Activated naive CD4-positive, alpha-beta T cell treated with anti-CD3 and anti-CD28 coated beads, Interleukin-2, amount 50 U/mL, for 24 hours (primary cell): ENCODE measurements around the gene TRPM4.
"Not testable (repeated sequence)": the region's sequence is repeated elsewhere in the genome, so short reads cannot be mapped to it uniquely, and the experiment has no call there.

ENCODE experiments used
- H3K27ac Mint-ChIP-seq: one replicate; pipeline ENCODE4 v1.8.0; 2021; ENCODE audit warnings: mild to moderate bottlenecking, mixed read lengths
- H3K27me3 Mint-ChIP-seq: one replicate; pipeline ENCODE4 v1.8.0; 2021; ENCODE audit warnings: mixed read lengths
- H3K36me3 Mint-ChIP-seq: one replicate; pipeline ENCODE4 v1.8.0; 2021; ENCODE audit warnings: mixed read lengths
- H3K4me1 Mint-ChIP-seq: one replicate; pipeline ENCODE4 v1.8.0; 2021; ENCODE audit warnings: mixed read lengths
- H3K4me3 Mint-ChIP-seq: one replicate; pipeline ENCODE4 v1.8.0; 2021; ENCODE audit warnings: mild to moderate bottlenecking, mixed read lengths
- H3K9me3 Mint-ChIP-seq: one replicate; pipeline ENCODE4 v1.8.0; 2021; ENCODE audit warnings: mixed read lengths

TRPM4 gene

DNA sequence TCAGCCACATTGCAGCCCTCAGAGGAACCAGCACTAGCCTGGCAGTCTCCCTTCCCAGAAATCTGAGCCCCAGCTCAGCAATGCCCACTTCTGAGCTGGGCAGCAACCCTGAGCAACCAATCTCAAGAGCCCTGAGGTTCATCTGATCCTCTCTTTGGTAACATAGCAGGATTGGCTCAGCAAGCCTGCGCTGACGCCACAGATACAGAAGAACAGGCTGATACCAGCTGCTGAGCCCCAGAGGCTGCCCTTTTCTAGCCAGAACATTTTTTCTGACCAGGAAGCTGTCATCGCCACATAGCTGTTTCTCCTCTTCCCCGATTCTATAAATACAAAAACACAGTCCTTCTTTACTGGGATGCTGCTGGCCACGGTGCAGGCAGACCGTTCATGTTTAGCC lies 59.8 kb downstream of the TRPM4 start:
- H3K27me3 Mint-ChIP-seq: no peaks in the 10 kb centered on the region
- H3K27ac Mint-ChIP-seq: no peak overlapping the region
- no peaks in the 10 kb centered on the region for H3K4me1 Mint-ChIP-seq
- H3K9me3 Mint-ChIP-seq: no peaks in the 10 kb centered on the region
- no peak overlapping the region for H3K4me3 Mint-ChIP-seq
- H3K36me3 Mint-ChIP-seq: no peaks in the 10 kb centered on the region

DNA sequence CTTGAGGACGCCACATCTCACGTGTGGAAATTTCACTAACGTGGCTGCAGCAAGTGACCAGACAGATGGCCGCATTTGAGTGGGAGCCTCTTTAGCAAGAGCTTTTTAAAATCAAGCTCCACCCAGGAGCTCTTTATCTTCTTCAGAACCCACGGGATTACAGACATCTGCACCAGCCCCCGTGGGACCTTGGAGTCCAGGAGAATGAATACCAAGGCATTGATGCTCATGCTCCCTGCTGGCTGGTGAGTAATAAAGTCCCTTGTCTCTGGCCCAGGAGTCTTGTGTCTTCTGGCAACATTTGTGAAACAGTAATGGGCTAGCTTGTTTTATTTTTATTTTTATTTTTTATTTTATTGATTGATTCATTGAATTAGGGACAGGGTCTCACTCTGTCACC lies 64.4 kb downstream of the TRPM4 start:
- no peak overlapping the region for H3K4me3 Mint-ChIP-seq
- no peaks in the 10 kb centered on the region for H3K9me3 Mint-ChIP-seq
- H3K4me1 Mint-ChIP-seq: peaks cover 7% of the 10 kb centered on the region

DNA sequence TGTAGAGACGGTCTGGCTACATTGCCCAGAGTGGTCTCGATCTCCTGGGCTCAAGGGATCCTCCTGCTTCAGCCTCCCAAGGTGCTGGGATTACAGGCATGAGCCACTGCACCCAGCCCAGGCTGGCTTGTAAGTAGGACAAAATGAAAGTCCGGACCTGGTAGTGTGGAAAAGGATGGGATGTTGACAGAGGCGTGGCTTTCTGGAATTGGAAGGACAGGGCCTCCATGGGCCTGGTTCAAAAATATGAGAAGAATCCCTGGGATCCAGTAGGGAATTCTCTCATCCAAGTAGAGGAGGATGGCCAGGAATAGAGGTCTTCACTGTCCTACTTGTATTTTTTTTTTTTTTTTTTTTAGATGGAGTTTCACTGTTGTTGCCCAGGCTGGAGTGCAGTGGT lies 64.9 kb downstream of the TRPM4 start:
- Mint-ChIP-seq H3K27ac (no peak overlapping the region), H3K36me3 (no peaks in the 10 kb centered on the region), H3K4me1 (peaks cover 7% of the 10 kb centered on the region), H3K9me3 (no peaks in the 10 kb centered on the region), H3K4me3 (no peak overlapping the region), H3K27me3 (peaks cover 5% of the 10 kb centered on the region)

More for the DNA sequence above, 64.4 kb downstream of the TRPM4 start:
- no peak overlapping the region for H3K27ac Mint-ChIP-seq
- H3K27me3 Mint-ChIP-seq: peaks cover 5% of the 10 kb centered on the region
- H3K36me3 Mint-ChIP-seq: no peaks in the 10 kb centered on the region

DNA sequence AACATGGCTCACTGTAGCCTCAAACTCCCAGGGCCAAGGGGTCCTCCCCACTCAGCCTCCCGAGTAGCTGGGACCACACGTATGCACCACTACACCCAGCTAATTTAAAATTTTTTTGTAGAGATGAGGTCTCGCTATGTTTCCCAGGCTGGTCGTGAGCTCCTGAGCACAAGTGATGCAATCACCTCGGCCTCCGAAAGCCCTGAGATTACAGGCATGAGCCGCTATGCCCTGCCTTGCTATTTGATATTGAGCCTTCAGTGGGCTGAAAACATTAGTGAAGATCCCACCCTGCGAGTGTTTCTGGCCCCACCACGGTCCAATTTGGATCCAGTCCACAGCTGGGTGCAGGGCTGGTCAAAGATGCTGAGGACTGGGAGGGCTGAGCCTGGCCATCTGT lies 65.9 kb downstream of the TRPM4 start:
- Mint-ChIP-seq H3K9me3 (no peaks in the 10 kb centered on the region), H3K36me3 (no peaks in the 10 kb centered on the region), H3K4me1 (peaks cover 7% of the 10 kb centered on the region), H3K27me3 (peaks cover 5% of the 10 kb centered on the region), H3K27ac (peak overlapping the region; percentile 17), H3K4me3 (no peak overlapping the region)

DNA sequence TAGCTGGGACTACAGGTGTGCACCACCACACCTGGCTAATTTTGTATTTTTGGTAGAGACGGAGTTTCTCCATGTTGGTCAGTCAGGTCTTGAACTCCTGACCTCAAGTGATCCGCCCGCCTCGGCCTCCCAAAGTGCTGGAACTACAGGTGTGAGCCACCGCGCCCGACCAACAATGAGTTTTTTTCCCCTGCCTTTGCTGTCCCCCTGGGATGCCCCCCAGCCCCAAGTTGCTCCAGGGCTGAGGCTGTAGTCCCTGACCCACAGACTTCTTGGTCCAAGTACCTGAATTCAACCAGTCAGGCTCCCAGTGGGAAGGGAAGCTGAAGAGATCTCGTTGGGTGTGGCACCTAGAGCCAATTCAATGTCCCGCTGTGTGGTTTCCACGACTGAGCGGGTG lies 66.8 kb downstream of the TRPM4 start:
- H3K27me3 Mint-ChIP-seq, H3K27ac Mint-ChIP-seq, H3K4me1 Mint-ChIP-seq, H3K9me3 Mint-ChIP-seq, H3K4me3 Mint-ChIP-seq, H3K36me3 Mint-ChIP-seq: not testable (repeated sequence)

DNA sequence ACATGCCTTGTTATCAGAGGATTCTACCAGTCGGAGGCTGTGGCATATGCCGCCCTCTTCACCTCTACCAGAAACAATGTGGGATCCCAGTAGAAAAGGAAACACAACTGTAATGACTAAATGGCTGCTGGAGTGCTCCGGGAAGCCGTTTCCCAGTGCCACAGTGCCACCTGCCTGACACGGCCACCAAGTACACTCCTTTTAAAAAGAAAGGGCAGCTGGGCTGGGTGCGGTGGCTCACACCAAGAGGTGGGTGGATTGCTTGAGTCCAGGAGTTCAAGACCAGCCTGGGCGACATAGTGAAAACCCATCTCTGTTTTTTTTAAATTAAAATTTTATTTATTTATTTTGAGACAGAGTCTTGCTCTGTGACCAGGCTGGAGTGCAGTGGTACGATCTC lies 67.3 kb downstream of the TRPM4 start:
- H3K27ac Mint-ChIP-seq: no peak overlapping the region
- H3K4me3 Mint-ChIP-seq: no peak overlapping the region
- H3K9me3 Mint-ChIP-seq: no peaks in the 10 kb centered on the region
- H3K4me1 Mint-ChIP-seq: peaks cover 7% of the 10 kb centered on the region
- H3K36me3 Mint-ChIP-seq: no peaks in the 10 kb centered on the region
- peaks cover 5% of the 10 kb centered on the region for H3K27me3 Mint-ChIP-seq

DNA sequence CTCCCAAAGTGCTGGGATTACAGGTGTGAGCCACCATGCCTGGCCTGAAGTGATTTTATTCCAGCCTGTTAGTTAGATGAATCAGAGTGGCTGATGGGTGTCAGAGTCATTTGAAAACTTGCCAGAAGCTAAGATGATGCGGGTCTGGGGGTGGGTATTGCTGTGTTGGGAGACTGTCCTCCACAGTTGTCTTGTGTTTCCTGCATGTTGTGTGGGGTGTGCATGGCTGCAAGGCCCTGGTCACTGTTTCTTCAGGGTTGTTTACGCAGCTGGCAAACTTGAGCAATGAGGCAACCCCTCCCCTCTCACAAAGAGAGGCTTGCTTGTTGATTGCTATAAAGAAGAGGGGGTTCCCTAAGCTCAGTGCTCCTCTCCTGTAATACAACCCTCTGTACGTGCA lies 71.8 kb downstream of the TRPM4 start:
- Mint-ChIP-seq H3K9me3 (no peaks in the 10 kb centered on the region), H3K27me3 (peaks cover 3% of the 10 kb centered on the region), H3K36me3 (no peaks in the 10 kb centered on the region), H3K27ac (no peak overlapping the region), H3K4me1 (peaks cover 13% of the 10 kb centered on the region), H3K4me3 (no peak overlapping the region)

DNA sequence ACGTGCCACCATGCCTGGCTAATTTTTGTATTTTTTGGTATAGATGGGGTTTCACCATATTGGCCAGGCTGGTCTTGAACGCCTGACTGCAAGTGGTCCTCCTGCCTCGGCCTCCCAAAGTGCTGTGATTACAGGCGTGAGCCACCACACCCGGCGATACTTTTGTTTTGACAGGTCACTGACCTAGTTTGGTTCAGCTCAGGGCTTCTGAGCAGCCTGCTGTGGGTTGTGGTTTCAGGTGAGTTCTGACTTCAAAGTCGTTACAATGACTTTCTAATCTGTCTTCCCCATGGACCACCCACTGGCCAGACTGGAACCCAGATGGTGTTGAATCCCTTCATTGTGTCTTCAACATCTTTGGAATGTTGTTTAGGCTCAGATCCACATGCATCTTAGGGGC lies 73.8 kb downstream of the TRPM4 start:
- no peaks in the 10 kb centered on the region for H3K9me3 Mint-ChIP-seq
- H3K36me3 Mint-ChIP-seq: no peaks in the 10 kb centered on the region
- H3K27me3 Mint-ChIP-seq: peaks cover 2% of the 10 kb centered on the region
- no peak overlapping the region for H3K27ac Mint-ChIP-seq
- no peak overlapping the region for H3K4me3 Mint-ChIP-seq
- peaks cover 6% of the 10 kb centered on the region for H3K4me1 Mint-ChIP-seq

DNA sequence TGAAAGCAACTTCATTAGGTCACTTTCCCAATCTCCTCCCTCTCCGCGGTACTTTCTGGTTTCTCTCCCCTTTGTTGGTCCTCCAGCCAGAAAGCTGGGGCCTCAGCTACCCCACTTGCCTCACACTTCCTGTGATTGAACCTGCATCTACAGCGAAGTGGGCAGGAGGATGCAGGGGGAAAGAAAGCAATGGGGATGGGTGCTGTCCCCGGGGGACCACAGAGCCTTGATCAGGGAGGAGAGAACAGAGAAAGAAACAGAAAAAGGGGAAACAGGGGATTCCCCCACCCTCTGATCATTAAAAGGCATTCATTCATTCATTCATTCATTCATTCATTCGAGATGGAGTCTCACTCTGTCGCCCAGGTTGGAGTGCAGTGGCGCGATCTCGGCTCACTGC lies 74.2 kb downstream of the TRPM4 start:
- Mint-ChIP-seq H3K4me3 (no peak overlapping the region), H3K9me3 (no peaks in the 10 kb centered on the region), H3K4me1 (peaks cover 6% of the 10 kb centered on the region)

DNA sequence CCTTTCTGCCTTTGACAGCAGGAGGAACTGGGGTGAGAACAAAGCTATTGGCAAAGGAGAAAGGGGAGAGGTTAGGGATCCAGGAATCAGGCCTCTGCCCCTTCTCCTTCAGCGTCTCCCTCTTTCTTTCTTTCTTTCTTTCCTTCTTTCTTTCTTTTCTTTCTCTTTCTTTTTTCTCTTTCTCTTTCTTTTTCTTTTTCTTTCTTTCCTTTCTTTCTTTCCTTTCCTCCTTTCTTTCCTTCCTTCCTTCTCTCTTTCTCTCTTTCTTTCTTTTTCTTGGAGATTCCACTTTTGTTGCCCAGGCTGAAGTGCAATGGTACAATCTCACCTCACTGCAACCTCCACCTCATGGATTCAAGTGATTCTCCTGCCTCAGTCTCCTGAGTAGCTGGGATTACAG lies 75.6 kb downstream of the TRPM4 start:
- H3K9me3 Mint-ChIP-seq: no peaks in the 10 kb centered on the region
- H3K4me3 Mint-ChIP-seq: no peak overlapping the region
- H3K27me3 Mint-ChIP-seq: peaks cover 4% of the 10 kb centered on the region

More for the DNA sequence above, 74.2 kb downstream of the TRPM4 start:
- Mint-ChIP-seq H3K36me3 (no peaks in the 10 kb centered on the region), H3K27me3 (peaks cover 2% of the 10 kb centered on the region), H3K27ac (no peak overlapping the region)

DNA sequence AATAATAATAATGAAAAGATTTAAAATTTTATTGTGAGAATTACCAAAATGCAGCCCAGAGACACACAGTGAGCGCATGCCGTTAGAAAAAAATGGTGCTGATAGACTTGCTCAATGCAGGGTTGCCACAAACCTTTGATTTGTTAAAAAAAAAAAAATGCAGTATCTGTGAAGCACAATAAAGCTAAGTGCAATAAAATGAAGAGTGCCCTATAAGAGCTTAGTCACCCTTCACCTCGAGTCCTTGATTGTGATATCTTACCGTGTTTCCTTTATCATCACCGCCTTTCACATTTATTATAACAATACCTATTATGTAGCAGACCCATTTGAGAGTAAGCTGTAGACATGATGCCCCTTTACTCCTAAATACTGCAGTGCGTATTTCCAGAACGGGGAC lies 84.2 kb downstream of the TRPM4 start:
- Mint-ChIP-seq H3K27me3 (peaks cover 6% of the 10 kb centered on the region), H3K27ac (no peak overlapping the region), H3K9me3 (no peaks in the 10 kb centered on the region), H3K36me3 (no peaks in the 10 kb centered on the region), H3K4me1 (no peaks in the 10 kb centered on the region), H3K4me3 (no peak overlapping the region)

More for the DNA sequence above, 75.6 kb downstream of the TRPM4 start:
- H3K27ac Mint-ChIP-seq: no peak overlapping the region
- peaks cover 6% of the 10 kb centered on the region for H3K4me1 Mint-ChIP-seq
- no peaks in the 10 kb centered on the region for H3K36me3 Mint-ChIP-seq

DNA sequence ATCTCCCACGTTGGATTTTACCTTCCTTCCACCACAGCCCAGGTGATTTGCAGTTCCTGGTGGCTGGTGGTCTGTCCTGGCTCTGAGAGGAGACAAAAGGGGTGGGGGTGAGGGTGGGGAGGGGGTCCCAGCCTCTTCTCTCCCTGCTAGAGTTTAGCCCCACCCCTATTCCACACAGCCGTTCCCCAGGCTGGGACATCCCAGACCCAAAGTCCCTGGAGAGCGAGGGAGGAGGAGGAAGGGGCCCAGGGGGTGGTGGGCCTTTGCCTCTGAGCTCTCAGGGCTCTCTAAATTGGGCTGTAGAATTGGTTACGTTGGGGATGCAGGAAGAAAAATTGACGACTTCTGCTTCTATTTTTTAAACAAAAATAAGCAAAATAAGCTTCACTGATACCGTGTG lies 85.5 kb downstream of the TRPM4 start:
- Mint-ChIP-seq H3K4me1 (no peaks in the 10 kb centered on the region), H3K27ac (no peak overlapping the region), H3K36me3 (no peaks in the 10 kb centered on the region), H3K4me3 (no peak overlapping the region), H3K27me3 (peaks cover 4% of the 10 kb centered on the region), H3K9me3 (no peaks in the 10 kb centered on the region)

DNA sequence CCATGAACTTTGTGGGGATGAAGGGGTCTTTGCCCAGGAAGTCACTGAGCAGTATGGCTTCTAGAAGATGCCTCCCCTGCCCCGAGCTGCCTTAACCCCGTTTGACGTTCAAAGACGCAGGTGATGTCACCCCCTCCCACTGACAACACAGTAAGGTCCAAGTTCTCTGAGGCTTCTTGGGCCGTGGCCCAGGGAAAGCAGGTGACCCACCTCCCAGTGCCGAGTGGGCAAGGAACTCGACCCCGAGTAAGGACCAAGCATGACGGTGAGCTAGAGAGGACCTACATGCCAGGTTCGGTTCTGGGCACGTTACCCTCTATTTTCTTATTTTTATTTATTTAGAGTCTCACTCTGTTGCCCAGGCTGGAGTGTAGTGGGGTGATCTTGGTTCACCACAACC lies 86.1 kb downstream of the TRPM4 start:
- no peaks in the 10 kb centered on the region for H3K4me1 Mint-ChIP-seq
- no peak overlapping the region for H3K4me3 Mint-ChIP-seq
- no peaks in the 10 kb centered on the region for H3K9me3 Mint-ChIP-seq
- H3K27me3 Mint-ChIP-seq: peaks cover 4% of the 10 kb centered on the region
- H3K36me3 Mint-ChIP-seq: no peaks in the 10 kb centered on the region
- no peak overlapping the region for H3K27ac Mint-ChIP-seq

DNA sequence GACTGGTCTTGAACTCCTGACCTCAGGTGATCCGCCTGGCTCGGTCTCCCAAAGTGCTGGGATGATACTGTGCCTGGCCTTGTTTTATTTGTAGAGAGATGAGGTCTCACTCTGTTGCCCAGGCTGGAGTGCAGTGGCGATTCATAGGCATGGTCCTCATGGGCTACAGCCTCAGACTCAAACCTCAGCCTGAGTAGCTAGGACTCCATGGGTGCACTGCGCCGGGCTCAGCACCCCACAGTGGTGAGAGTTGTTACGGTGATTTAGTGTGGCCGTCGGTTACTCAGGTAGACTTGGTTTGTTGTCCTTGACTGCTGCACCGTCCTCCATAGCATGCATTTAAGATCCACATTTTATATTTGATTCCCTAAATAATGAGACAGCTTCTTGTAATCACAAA lies 86.7 kb downstream of the TRPM4 start:
- Mint-ChIP-seq H3K4me3 (no peak overlapping the region), H3K27me3 (peaks cover 2% of the 10 kb centered on the region), H3K36me3 (no peaks in the 10 kb centered on the region), H3K27ac (no peak overlapping the region), H3K9me3 (no peaks in the 10 kb centered on the region), H3K4me1 (no peaks in the 10 kb centered on the region)

DNA sequence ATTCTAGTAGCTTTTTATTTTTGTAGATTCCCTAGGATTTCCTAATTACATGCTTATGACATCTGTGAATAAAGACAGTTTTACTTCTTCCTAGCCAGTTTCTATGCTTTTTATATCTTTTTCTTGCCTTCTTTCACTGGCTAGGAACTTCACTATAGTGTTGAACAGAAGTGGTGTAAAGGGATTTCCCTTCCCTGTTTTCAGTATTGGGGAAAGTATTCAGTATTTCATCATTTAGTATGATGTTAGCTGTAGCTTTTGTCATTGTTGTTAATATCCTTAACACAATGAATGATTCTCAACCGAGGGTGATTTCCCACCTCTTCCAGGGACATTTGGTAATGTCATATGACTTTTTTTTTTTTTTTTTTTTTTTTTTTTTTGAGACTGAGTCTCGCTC lies 90.1 kb downstream of the TRPM4 start:
- H3K27me3 Mint-ChIP-seq: peaks cover 8% of the 10 kb centered on the region
- no peaks in the 10 kb centered on the region for H3K4me1 Mint-ChIP-seq
- no peak overlapping the region for H3K4me3 Mint-ChIP-seq
- no peaks in the 10 kb centered on the region for H3K36me3 Mint-ChIP-seq
- H3K9me3 Mint-ChIP-seq: no peaks in the 10 kb centered on the region
- H3K27ac Mint-ChIP-seq: no peak overlapping the region

DNA sequence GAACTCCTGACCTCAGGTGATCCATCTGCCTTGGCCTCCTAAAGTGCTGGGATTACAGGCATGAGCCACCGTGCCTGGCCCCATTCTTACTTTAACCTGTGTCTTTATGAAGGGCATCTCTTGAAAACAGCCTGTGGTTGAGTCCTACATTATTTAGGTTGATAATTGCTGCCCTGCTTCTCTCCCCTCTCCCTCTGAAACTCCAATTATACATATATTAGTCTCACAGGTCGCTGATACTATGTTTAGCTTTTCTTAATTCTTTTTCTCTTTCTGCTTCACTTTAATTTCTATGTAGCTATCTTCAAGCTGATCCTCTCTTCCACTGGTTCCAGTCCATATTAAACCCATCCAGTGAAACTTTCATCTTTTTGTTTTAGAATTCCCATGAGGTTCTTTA lies 92.3 kb downstream of the TRPM4 start:
- Mint-ChIP-seq H3K27me3 (peaks cover 13% of the 10 kb centered on the region), H3K4me3 (no peak overlapping the region), H3K36me3 (peaks cover 4% of the 10 kb centered on the region), H3K4me1 (no peaks in the 10 kb centered on the region), H3K9me3 (no peaks in the 10 kb centered on the region), H3K27ac (no peak overlapping the region)

DNA sequence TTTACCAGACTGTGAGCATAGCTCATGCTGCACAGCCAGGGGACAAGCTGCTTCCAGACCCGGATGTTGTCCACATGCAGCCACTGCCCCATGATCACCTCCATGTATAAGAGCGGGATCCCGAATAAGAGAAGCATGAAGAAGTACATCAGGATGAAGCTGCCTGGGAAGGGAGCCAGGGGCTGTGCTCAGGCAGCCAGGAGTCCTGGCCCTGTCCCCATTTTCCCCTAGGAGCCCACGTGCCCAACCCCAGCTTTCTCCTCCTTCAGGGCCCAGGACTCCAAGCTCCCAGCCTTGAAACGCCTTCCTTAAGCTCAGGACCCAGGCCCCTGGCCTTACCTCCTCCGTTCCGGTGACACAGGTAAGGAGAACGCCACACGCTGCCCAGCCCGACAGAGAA lies 98.1 kb downstream of the TRPM4 start:
- H3K27me3 Mint-ChIP-seq: peaks cover 27% of the 10 kb centered on the region
- no peaks in the 10 kb centered on the region for H3K4me1 Mint-ChIP-seq
- H3K9me3 Mint-ChIP-seq: peaks cover 16% of the 10 kb centered on the region
- H3K36me3 Mint-ChIP-seq: peaks cover 8% of the 10 kb centered on the region
- no peak overlapping the region for H3K4me3 Mint-ChIP-seq
- H3K27ac Mint-ChIP-seq: no peak overlapping the region
